ENCODE data around the gene TMEM218. TPM values are rescaled to one million over a fixed set of nuclear protein-coding genes. Genes with fewer than 3 reads are reported as not detected.

Gene TMEM218
- total and polyA plus RNA-seq, 4 experiments from 2014 or later: 15.1 to 48.1 (median 21.1) TPM

DNA sequence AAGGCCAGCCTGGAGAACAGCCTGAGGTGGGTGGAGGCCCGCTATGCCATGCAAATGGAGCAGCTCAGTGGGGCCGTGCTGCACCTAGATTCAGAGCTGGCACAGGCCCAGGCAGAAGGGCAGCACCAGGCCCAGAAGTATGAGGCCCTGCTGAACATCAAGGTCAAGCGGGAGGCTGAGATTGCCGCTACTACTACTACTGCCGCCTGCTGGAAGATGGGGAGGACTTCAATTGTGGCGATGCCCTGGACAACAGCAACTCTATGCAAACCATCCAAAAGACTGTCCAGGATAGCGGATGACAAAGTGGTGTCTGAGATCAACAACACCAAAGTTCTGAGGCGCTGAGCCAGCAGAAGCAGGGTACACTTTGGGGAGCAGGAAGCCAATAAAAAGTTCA, 3.1 kb upstream of the TMEM218 start:
- peaks cover 18% of the 10 kb centered on the region for H3K4me1 ChIP-seq (ENCODE audit: insufficient read depth, low read length)
- no peaks in the 10 kb centered on the region for H3K9me3 ChIP-seq (ENCODE audit: control insufficient read depth in 1 of 2, low read length in 2 of 2)
- no peaks in the 10 kb centered on the region for H3K27me3 ChIP-seq (ENCODE audit: insufficient read depth, low read length)
- intact Hi-C loops (cut with micrococcal nuclease): loop anchor here (5.0 to 10.0 kb wide), 2 partner anchors 480 to 773 kb away; partner anchors contain the start of genes HYLS1 and STT3A
- Mint-ChIP-seq H3K4me1 (peaks cover 4 to 25% (median 18%) of the 10 kb centered on the region in 4 donors), H3K27ac (no peak overlapping the region), H3K4me3 (no peak overlapping the region), H3K36me3 (peaks cover 0 to 3% of the 10 kb centered on the region in 2 donors), H3K9me3 (no peaks in the 10 kb centered on the region), H3K27me3 (peaks cover 9 to 10% of the 10 kb centered on the region in 2 donors)
- H3K27ac ChIP-seq (ENCODE audit: low read depth, low read length): no peak overlapping the region
- H3K36me3 ChIP-seq (ENCODE audit: insufficient read depth, low read length): no peaks in the 10 kb centered on the region
- DNase-seq: no peak
- CTCF ChIA-PET (ENCODE audit: partially characterized antibody): interaction anchor here (0.9 to 3.3 kb wide), 2 partner anchors 10 to 28 kb away, joined by 3 to 16 read pairs; no protein-coding TSS in a partner anchor
- POLR2A ChIA-PET (ENCODE audit: partially characterized antibody): interaction anchor here (1.1 kb wide), 2 partner anchors 164 to 441 kb away, joined by 3 read pairs; partner anchors contain the start of genes SIAE and SPA17
- H3K4me3 ChIP-seq (ENCODE audit: low read length in 2 of 2): no peak overlapping the region

DNA sequence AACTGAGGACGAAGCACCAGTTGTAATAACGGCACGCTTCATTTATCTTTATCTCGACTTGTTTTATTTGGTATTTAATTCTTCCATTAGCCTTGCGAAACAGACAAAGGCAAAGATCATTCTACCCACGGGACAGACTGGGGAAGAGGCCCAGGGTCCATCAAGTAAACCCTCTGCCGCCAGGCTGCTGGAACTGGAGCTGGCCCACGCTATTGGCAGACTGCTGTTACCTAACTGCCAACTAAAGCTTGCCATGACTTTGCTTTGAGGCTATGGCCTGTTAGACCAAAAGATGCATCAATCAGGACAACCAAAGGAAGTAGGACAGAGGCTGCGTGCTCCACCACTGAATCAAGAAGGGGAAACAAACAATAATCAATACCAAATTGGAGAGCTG, 780 bp upstream of the TMEM218 start:
- Histone ChIP-seq H3K27me3 (ENCODE audit: insufficient read depth, low read length) (no peaks in the 10 kb centered on the region), H3K36me3 (ENCODE audit: insufficient read depth, low read length) (no peaks in the 10 kb centered on the region), H3K27ac (ENCODE audit: low read depth, low read length) (peak overlapping the region; percentile 68), H3K4me1 (ENCODE audit: insufficient read depth, low read length) (peaks cover 18% of the 10 kb centered on the region), H3K4me3 (ENCODE audit: low read length in 2 of 2) (peak overlapping the region in 1 of 2 donors; percentile 72), H3K9me3 (ENCODE audit: control insufficient read depth in 1 of 2, low read length in 2 of 2) (no peaks in the 10 kb centered on the region)
- H3K27ac Mint-ChIP-seq: peak overlapping the region; percentile 74 to 99 (median 97)
- POLR2A ChIA-PET (ENCODE audit: partially characterized antibody): interaction anchor here (0.9 to 3.7 kb wide), 15 partner anchors 11 to 513 kb away, joined by 3 to 27 read pairs (median 4); partner anchors contain the start of genes CCDC15, PKNOX2, SIAE and SLC37A2
- no peaks in the 10 kb centered on the region for H3K9me3 Mint-ChIP-seq
- peaks cover 0 to 1% of the 10 kb centered on the region in 2 donors for H3K27me3 Mint-ChIP-seq
- H3K36me3 Mint-ChIP-seq: peaks cover 0 to 3% of the 10 kb centered on the region in 2 donors
- CTCF ChIA-PET (ENCODE audit: partially characterized antibody): interaction anchor here (0.7 to 4.8 kb wide), 9 partner anchors 12 to 456 kb away, joined by 3 to 28 read pairs (median 4); partner anchors contain the start of gene CCDC15
- peak in 1 of 5 donors; percentile 3 for DNase-seq
- intact Hi-C loops (cut with micrococcal nuclease): loop anchor here (5.0 to 10.0 kb wide), 2 partner anchors 483 to 775 kb away; partner anchors contain the start of genes HYLS1 and STT3A
- peak overlapping the region; percentile 92 to 100 (median 98) for H3K4me3 Mint-ChIP-seq
- H3K4me1 Mint-ChIP-seq: peaks cover 4 to 25% (median 18%) of the 10 kb centered on the region in 4 donors

DNA sequence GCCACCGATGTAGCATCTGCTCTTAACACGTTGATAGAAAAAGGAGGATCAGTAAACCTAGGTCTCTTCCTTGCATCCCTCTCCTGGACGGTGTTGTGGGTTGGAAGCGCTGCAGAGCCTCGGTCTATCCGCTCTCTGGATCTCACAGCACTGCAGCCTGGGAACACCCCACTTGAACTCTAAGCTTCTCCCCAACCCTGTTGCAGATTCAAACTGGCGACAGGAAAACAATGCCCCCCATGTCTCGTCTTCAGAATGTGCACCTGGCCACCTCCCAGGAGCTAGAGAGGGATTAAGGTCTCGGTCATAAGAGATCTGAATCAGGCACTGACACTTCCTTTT, 454 bp downstream of the TMEM218 start:
- no peaks in the 10 kb centered on the region for H3K27me3 Mint-ChIP-seq
- H3K4me1 ChIP-seq (ENCODE audit: insufficient read depth, low read length): peaks cover 18% of the 10 kb centered on the region
- no peak for DNase-seq
- no peaks in the 10 kb centered on the region for H3K9me3 Mint-ChIP-seq
- peaks cover 3 to 7% of the 10 kb centered on the region in 2 donors for H3K36me3 Mint-ChIP-seq
- H3K36me3 ChIP-seq (ENCODE audit: insufficient read depth, low read length): no peaks in the 10 kb centered on the region
- H3K9me3 ChIP-seq (ENCODE audit: control insufficient read depth in 1 of 2, low read length in 2 of 2): no peaks in the 10 kb centered on the region
- H3K4me3 ChIP-seq (ENCODE audit: low read length in 2 of 2): peak overlapping the region; percentile 72 to 89
- peak overlapping the region; percentile 68 for H3K27ac ChIP-seq (ENCODE audit: low read depth, low read length)
- peaks cover 4 to 25% (median 18%) of the 10 kb centered on the region in 4 donors for H3K4me1 Mint-ChIP-seq
- CTCF ChIA-PET (ENCODE audit: partially characterized antibody): interaction anchor here (0.7 to 4.8 kb wide), 6 partner anchors 13 to 365 kb away, joined by 3 to 28 read pairs (median 4); no protein-coding TSS in a partner anchor
- intact Hi-C loops (cut with micrococcal nuclease): loop anchor here (1.0 to 10.0 kb wide), 6 partner anchors 14 to 776 kb away; partner anchors contain the start of genes CCDC15, HYLS1, PKNOX2 and STT3A
- POLR2A ChIA-PET (ENCODE audit: partially characterized antibody): interaction anchor here (0.9 to 3.7 kb wide), 12 partner anchors 10 to 438 kb away, joined by 3 to 27 read pairs (median 4); partner anchors contain the start of genes CCDC15, MSANTD2, PKNOX2 and SIAE
- H3K27ac Mint-ChIP-seq: peak overlapping the region; percentile 74 to 99 (median 97)
- peak overlapping the region; percentile 92 to 100 (median 98) for H3K4me3 Mint-ChIP-seq
- no peaks in the 10 kb centered on the region for H3K27me3 ChIP-seq (ENCODE audit: insufficient read depth, low read length)

DNA sequence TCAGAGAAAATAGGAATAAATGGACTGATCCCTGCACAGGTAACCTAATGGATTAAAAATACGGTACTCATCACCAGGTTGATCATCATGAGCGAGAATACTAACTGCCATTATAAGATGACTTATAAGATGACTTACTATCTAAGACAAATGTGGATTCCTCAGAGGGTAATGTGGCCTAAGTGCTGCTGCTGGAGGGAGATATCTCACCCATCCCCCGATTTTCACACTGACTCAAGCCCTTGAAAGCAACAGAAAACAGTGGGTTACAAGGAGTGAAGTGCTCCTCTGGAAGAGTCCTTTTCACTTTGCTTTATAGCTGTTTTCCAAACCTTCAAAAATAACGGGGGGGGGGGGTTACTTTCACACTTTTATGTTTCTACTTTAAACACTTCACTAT, 920 bp downstream of the TMEM218 start:
- ChIA-PET POLR2A (ENCODE audit: partially characterized antibody) (interaction anchor here (1.4 to 3.7 kb wide), 4 partner anchors 14 to 310 kb away, joined by 9 to 27 read pairs (median 11); partner anchors contain the start of genes CCDC15 and MSANTD2), CTCF (ENCODE audit: partially characterized antibody) (interaction anchor here (0.7 to 4.8 kb wide), 3 partner anchors 9 to 31 kb away, joined by 3 to 28 read pairs (median 4); no protein-coding TSS in a partner anchor)
- Mint-ChIP-seq H3K27me3 (no peaks in the 10 kb centered on the region), H3K4me3 (peak overlapping the region; percentile 92 to 100 (median 98)), H3K36me3 (peaks cover 3 to 11% of the 10 kb centered on the region in 2 donors), H3K27ac (peak overlapping the region in 6 of 7 donors; percentile 74 to 99 (median 96)), H3K9me3 (no peaks in the 10 kb centered on the region), H3K4me1 (peaks cover 4 to 28% (median 19%) of the 10 kb centered on the region in 4 donors)
- no peaks in the 10 kb centered on the region for H3K27me3 ChIP-seq (ENCODE audit: insufficient read depth, low read length)
- no peaks in the 10 kb centered on the region for H3K9me3 ChIP-seq (ENCODE audit: control insufficient read depth in 1 of 2, low read length in 2 of 2)
- no peak for DNase-seq
- peak overlapping the region; percentile 68 for H3K27ac ChIP-seq (ENCODE audit: low read depth, low read length)
- peak overlapping the region in 1 of 2 donors; percentile 72 for H3K4me3 ChIP-seq (ENCODE audit: low read length in 2 of 2)
- H3K36me3 ChIP-seq (ENCODE audit: insufficient read depth, low read length): no peaks in the 10 kb centered on the region
- peaks cover 18% of the 10 kb centered on the region for H3K4me1 ChIP-seq (ENCODE audit: insufficient read depth, low read length)
- intact Hi-C loops (cut with micrococcal nuclease): loop anchor here (2.0 to 10.0 kb wide), 4 partner anchors 14 to 777 kb away; partner anchors contain the start of genes HYLS1, PKNOX2 and STT3A

DNA sequence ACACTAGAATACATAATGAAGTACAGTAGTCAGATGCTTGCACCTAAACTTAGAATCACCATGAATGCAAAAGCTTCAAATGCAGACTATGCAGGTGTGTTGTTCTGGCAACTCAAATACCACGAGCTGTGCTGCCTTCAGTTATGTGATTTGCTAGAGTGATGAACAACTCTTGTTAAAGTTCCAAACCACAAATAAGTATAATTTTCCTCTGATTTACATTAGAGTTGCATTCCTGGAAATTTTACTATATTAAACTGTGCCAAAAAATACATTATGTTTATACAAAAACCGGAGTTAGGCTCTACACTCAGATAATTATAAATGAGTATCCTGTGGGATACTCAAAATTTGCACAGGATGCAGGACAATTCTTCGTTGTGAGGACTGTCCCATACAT, 3.0 kb downstream of the TMEM218 start:
- no peaks in the 10 kb centered on the region for H3K9me3 Mint-ChIP-seq
- H3K4me1 Mint-ChIP-seq: peaks cover 6 to 32% (median 19%) of the 10 kb centered on the region in 4 donors
- no peaks in the 10 kb centered on the region for H3K27me3 Mint-ChIP-seq
- H3K36me3 Mint-ChIP-seq: peaks cover 3 to 19% of the 10 kb centered on the region in 2 donors
- intact Hi-C loops (cut with micrococcal nuclease): no loop called here
- H3K27me3 ChIP-seq (ENCODE audit: insufficient read depth, low read length): no peaks in the 10 kb centered on the region
- DNase-seq: no peak
- H3K27ac Mint-ChIP-seq: no peak overlapping the region
- no peaks in the 10 kb centered on the region for H3K36me3 ChIP-seq (ENCODE audit: insufficient read depth, low read length)
- no peaks in the 10 kb centered on the region for H3K9me3 ChIP-seq (ENCODE audit: control insufficient read depth in 1 of 2, low read length in 2 of 2)
- no peak overlapping the region for H3K27ac ChIP-seq (ENCODE audit: low read depth, low read length)
- H3K4me1 ChIP-seq (ENCODE audit: insufficient read depth, low read length): peaks cover 18% of the 10 kb centered on the region
- ChIA-PET CTCF (ENCODE audit: partially characterized antibody) (interaction anchor here (0.6 kb wide), 1 partner anchor 526 kb away, joined by 3 read pairs; no protein-coding TSS in a partner anchor), POLR2A (ENCODE audit: partially characterized antibody) (no interaction called here)
- H3K4me3 Mint-ChIP-seq: no peak overlapping the region
- H3K4me3 ChIP-seq (ENCODE audit: low read length in 2 of 2): no peak overlapping the region

DNA sequence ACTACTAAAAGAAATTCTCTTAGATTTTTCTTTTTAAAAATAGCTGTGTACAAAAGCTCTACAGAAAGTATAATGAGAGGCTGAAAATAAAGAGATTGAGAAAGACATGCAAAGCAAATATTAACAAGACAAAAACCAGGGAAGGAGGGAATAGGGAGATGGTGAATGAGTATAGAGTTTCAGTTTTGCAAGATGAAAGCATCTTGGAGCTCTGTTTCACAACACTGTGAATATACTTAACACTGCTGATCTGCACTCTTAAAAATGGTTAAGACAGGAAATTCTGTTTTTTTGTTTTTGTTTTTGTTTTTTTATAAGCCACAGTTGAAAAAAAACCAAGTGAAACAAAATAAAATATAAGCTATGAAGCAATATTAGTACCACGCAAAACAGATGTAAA, 5.5 kb downstream of the TMEM218 start:
- intact Hi-C loops (cut with micrococcal nuclease): no loop called here
- no peaks in the 10 kb centered on the region for H3K9me3 Mint-ChIP-seq
- H3K4me3 ChIP-seq (ENCODE audit: low read length in 2 of 2): no peak overlapping the region
- peaks cover 12 to 33% of the 10 kb centered on the region in 2 donors for H3K36me3 Mint-ChIP-seq
- no peak for DNase-seq
- no peaks in the 10 kb centered on the region for H3K27me3 Mint-ChIP-seq
- no peaks in the 10 kb centered on the region for H3K36me3 ChIP-seq (ENCODE audit: insufficient read depth, low read length)
- H3K4me1 Mint-ChIP-seq: peaks cover 4 to 17% (median 8%) of the 10 kb centered on the region in 4 donors
- H3K9me3 ChIP-seq (ENCODE audit: control insufficient read depth in 1 of 2, low read length in 2 of 2): no peaks in the 10 kb centered on the region
- ChIA-PET POLR2A (ENCODE audit: partially characterized antibody) (no interaction called here), CTCF (ENCODE audit: partially characterized antibody) (interaction anchor here (2.0 to 3.0 kb wide), 3 partner anchors 18 to 37 kb away, joined by 8 to 12 read pairs (median 10); no protein-coding TSS in a partner anchor)
- peaks cover 9% of the 10 kb centered on the region for H3K4me1 ChIP-seq (ENCODE audit: insufficient read depth, low read length)
- H3K27ac ChIP-seq (ENCODE audit: low read depth, low read length): no peak overlapping the region
- H3K27ac Mint-ChIP-seq: peak overlapping the region in 1 of 7 donors; percentile 67
- H3K4me3 Mint-ChIP-seq: no peak overlapping the region
- H3K27me3 ChIP-seq (ENCODE audit: insufficient read depth, low read length): no peaks in the 10 kb centered on the region

DNA sequence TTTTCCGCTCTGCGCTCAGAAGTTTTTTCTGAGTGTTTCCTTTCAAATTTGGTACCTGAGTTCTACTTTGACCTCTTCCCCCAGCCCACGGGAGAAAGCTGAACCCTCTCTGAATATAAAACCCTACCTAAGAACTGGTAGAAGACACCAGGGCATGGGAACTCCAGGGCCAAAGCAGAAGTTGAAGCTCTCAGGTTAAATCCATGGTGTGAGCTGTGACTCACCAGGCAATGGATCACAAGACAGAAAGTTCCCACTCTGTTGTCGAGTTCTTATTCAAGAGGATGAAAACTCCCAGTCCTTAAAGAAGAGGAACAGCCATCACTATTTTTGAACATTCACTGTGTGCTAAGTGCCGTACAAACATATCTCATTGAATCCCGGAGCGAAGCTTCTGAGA, 8.9 kb downstream of the TMEM218 start:
- no peak for DNase-seq
- H3K27me3 Mint-ChIP-seq: no peaks in the 10 kb centered on the region
- ChIA-PET POLR2A (ENCODE audit: partially characterized antibody) (no interaction called here), CTCF (ENCODE audit: partially characterized antibody) (interaction anchor here (1.4 to 2.4 kb wide), 2 partner anchors 11 to 40 kb away, joined by 4 to 5 read pairs; no protein-coding TSS in a partner anchor)
- peaks cover 44 to 63% of the 10 kb centered on the region in 2 donors for H3K36me3 Mint-ChIP-seq
- Histone ChIP-seq H3K4me1 (ENCODE audit: insufficient read depth, low read length) (no peaks in the 10 kb centered on the region), H3K27ac (ENCODE audit: low read depth, low read length) (no peak overlapping the region), H3K4me3 (ENCODE audit: low read length in 2 of 2) (no peak overlapping the region), H3K36me3 (ENCODE audit: insufficient read depth, low read length) (peaks cover 9% of the 10 kb centered on the region), H3K9me3 (ENCODE audit: control insufficient read depth in 1 of 2, low read length in 2 of 2) (no peaks in the 10 kb centered on the region), H3K27me3 (ENCODE audit: insufficient read depth, low read length) (no peaks in the 10 kb centered on the region)
- no peaks in the 10 kb centered on the region for H3K9me3 Mint-ChIP-seq
- H3K4me1 Mint-ChIP-seq: peaks cover 0 to 7% (median 2%) of the 10 kb centered on the region in 4 donors
- H3K4me3 Mint-ChIP-seq: no peak overlapping the region
- no peak overlapping the region for H3K27ac Mint-ChIP-seq
- intact Hi-C loops (cut with micrococcal nuclease): no loop called here
